Common myeloid progenitor, CD34-positive (primary cell): Measurements from ENCODE around the gene TOM1L1.

Experiments used
- CTCF ChIA-PET: fragments of 350-600 bp; sonication (Branson Sonifier 250); formaldehyde crosslinking; loops from one replicate; lab custom pipeline; 2021; ENCODE audit warnings: antibody characterized with exemption; lab: Charles Lee
- POLR2A ChIA-PET: fragments of 350-600 bp; sonication (Branson Sonifier 250); formaldehyde crosslinking; loops from one replicate; lab custom pipeline; 2021; ENCODE audit warnings: antibody characterized with exemption; lab: Charles Lee
- DNase-seq, 3 donors: peaks; one replicate each; pipeline versions ENCODE4 v3.0.0 to v3.0.0-alpha.2; 2013
- H3K27ac ChIP-seq, 2 experiments: 1 replicate in 1 of 2; 2 replicates in 1 of 2; pipeline ENCODE4 v1.7.0; 2013; ENCODE audit warnings: inconsistent platforms in 2 of 2, low read length in 2 of 2, mild to moderate bottlenecking in 2 of 2, low read depth in 1 of 2, moderate library complexity in 1 of 2; ENCODE audit not compliant: severe bottlenecking in 2 of 2, insufficient read depth in 1 of 2, poor library complexity in 1 of 2
- H3K27me3 ChIP-seq, 5 experiments: replicated peaks in 2 of 5; 1 replicate in 3 of 5; 2 replicates in 2 of 5; pipeline versions ENCODE4 v1.6.1 to v1.7.0; 2013; ENCODE audit warnings: low read length in 4 of 5, mild to moderate bottlenecking in 2 of 5, moderate library complexity in 2 of 5, inconsistent platforms in 1 of 5; ENCODE audit not compliant: insufficient read depth in 5 of 5, control insufficient read depth in 4 of 5
- H3K36me3 ChIP-seq, 4 experiments: 1 replicate in 2 of 4; 2 replicates in 2 of 4; pipeline versions ENCODE4 v1.6.1 to v1.7.0; 2013; ENCODE audit warnings: low read length in 3 of 4, control low read depth in 1 of 4, mild to moderate bottlenecking in 1 of 4; ENCODE audit not compliant: control insufficient read depth in 4 of 4, insufficient read depth in 4 of 4
- H3K4me1 ChIP-seq, 4 experiments: 1 replicate in 3 of 4; 2 replicates in 1 of 4; pipeline versions ENCODE4 v1.6.1 to v1.7.1; 2013; ENCODE audit warnings: low read length in 3 of 4, mild to moderate bottlenecking in 3 of 4, control low read depth in 1 of 4, inconsistent platforms in 1 of 4, moderate library complexity in 1 of 4; ENCODE audit not compliant: control insufficient read depth in 4 of 4, insufficient read depth in 4 of 4; ENCODE audit errors: control extremely low read depth in 1 of 4
- H3K4me3 ChIP-seq, 7 experiments: 1 replicate in 4 of 7; 2 replicates in 3 of 7; pipeline versions ENCODE4 v1.5.1 to v1.7.0; 2013; ENCODE audit warnings: mild to moderate bottlenecking in 7 of 7, low read length in 6 of 7, moderate library complexity in 6 of 7, inconsistent platforms in 2 of 7, low read depth in 2 of 7, control low read depth in 1 of 7; ENCODE audit not compliant: insufficient read depth in 4 of 7, control insufficient read depth in 1 of 7; ENCODE audit errors: extremely low read depth in 1 of 7
- H3K9me3 ChIP-seq, 5 experiments: 1 replicate in 4 of 5; 2 replicates in 1 of 5; pipeline versions ENCODE4 v1.6.1 to v1.7.1; 2013; ENCODE audit warnings: low read length in 4 of 5, mild to moderate bottlenecking in 2 of 5, inconsistent platforms in 1 of 5, low read depth in 1 of 5, moderate library complexity in 1 of 5; ENCODE audit not compliant: control insufficient read depth in 4 of 5, insufficient read depth in 2 of 5; ENCODE audit errors: control extremely low read depth in 1 of 5
- WGBS: methylation state at CpG from one replicate; pipeline ENCODE4 v1.1.5; 2013; ENCODE audit not compliant: insufficient coverage; 5-methylcytosine and 5-hydroxymethylcytosine counted together

The TOM1L1 gene

DNA sequence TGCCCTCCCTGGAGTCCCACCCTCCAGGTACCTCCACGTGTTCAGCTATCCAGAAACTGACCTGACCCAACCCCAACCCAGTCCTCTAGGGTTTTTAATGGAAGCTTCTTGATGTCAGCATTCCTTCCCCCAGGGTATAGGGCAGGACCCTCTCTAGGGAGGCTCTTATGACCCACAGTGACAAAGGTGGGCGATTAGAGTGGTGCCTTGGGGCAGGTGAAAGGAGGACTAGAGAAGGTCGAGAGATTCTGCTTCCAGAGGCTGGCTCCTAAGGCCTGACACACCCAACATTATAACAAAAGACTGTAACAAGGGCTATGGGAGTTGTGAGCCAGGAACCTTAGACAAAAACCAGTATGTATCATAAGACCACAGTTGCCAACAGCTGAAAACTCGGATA, 50.6 kb downstream of the TOM1L1 start:
- POLR2A ChIA-PET = no interaction called here
- DNase-seq = no peak
- Histone ChIP-seq H3K9me3 (no peaks in the 10 kb centered on the region), H3K4me1 (peaks cover 0 to 26% (median 3%) of the 10 kb centered on the region in 4 experiments), H3K27ac (no peak overlapping the region), H3K27me3 (no peaks in the 10 kb centered on the region), H3K36me3 (peaks cover 0 to 18% (median 1%) of the 10 kb centered on the region in 4 experiments), H3K4me3 (no peak overlapping the region)
- CTCF ChIA-PET = no interaction called here
- WGBS = 38% methylated on average over 1 of the region's 4 CpGs

DNA sequence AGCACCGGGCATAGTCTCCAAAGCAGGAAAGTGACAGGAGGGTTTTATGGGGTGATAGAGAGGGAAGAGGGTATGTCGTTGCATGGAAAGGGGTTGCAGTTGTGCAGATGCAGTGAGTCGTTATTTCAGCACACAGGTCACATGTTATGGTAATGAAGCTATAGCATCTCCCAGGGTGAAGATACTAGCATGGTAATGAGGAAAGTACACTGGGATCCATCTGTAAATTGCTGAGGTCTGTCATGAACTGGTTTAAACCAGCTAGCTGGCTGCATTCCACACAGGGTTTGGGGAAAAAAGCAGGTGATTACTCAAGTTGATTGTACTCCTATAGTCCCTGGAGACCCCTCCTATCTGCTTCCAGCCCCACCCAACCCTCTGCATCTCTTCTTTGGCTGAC, 56.1 kb downstream of the TOM1L1 start:
- CTCF ChIA-PET = no interaction called here
- Histone ChIP-seq H3K27me3 (no peaks in the 10 kb centered on the region), H3K4me1 (no peaks in the 10 kb centered on the region), H3K27ac (no peak overlapping the region), H3K9me3 (no peaks in the 10 kb centered on the region), H3K36me3 (peaks cover 7 to 47% (median 28%) of the 10 kb centered on the region in 4 experiments), H3K4me3 (no peak overlapping the region)
- POLR2A ChIA-PET = no interaction called here
- no peak for DNase-seq
- 95% methylated on average over 3 of the region's 3 CpGs for WGBS

DNA sequence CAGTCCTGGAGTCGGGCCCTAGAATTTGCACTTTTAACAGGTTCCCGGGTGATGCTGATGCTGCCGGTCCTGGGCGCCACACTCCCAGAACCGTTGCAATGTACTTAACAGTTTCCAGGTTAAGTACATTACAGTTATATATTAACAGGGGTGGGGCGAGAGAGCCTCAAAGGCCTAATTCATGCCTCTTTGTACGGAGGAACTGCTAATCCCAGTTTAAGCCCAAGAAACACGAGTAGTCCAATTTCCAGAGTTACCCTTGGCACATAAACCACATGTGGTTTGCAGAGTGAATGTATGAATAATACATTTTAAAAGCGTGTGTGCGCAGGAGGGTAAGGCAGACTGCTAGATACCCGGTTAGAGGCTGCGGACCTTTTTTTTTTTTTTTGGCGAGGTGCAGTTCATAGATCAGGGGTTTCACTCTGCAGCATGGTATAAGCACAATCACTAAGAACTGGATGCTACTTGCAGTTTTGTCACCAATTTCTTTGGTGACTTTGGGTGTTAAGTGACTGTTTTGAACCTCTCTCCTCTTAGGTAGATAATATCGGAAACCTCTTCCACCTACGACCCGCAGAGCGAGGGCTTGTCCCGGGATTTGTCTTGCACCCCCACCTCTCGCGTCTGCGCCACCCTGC, 67.1 kb downstream of the TOM1L1 start:
- POLR2A ChIA-PET = no interaction called here

GRCh38 chr17:54968262-54968987, 67.8 kb downstream of the TOM1L1 start, which contains the start of the genes COX11 and STXBP4:
Gene COX11, minus strand, starts transcription at chr17:54968654. Its CDS starts 8 bp downstream, at chr17:54968646.
Gene STXBP4, plus strand, starts transcription at chr17:54968765. Its CDS starts 17,455 bp downstream, at chr17:54986220.
- WGBS = under 1% methylated on average over 38 of the region's 57 CpGs
- DNase-seq = peak; percentile 98 to 99 (median 98)
- ChIA-PET CTCF (interaction anchor here (1.4 to 2.2 kb wide), 2 partner anchors 16 to 67 kb away, joined by 3 to 4 read pairs; partner anchors contain the start of gene TOM1L1), POLR2A (no interaction called here)
- Histone ChIP-seq H3K27ac (peak within 1 kb of the TSS; percentile 86 to 94), H3K27me3 (no peaks in the 10 kb centered on the region), H3K4me1 (peaks cover 4 to 28% (median 19%) of the 10 kb centered on the region in 4 experiments), H3K36me3 (peaks cover 0 to 14% (median 8%) of the 10 kb centered on the region in 4 experiments), H3K4me3 (peak within 1 kb of the TSS; percentile 78 to 100 (median 93)), H3K9me3 (no peaks in the 10 kb centered on the region)

More for the DNA sequence above, 67.1 kb downstream of the TOM1L1 start:
- Histone ChIP-seq H3K27ac (peak overlapping the region; percentile 86 to 94), H3K36me3 (peaks cover 0 to 21% (median 11%) of the 10 kb centered on the region in 4 experiments), H3K4me3 (peak overlapping the region; percentile 78 to 100 (median 93)), H3K4me1 (peaks cover 4 to 28% (median 19%) of the 10 kb centered on the region in 4 experiments), H3K27me3 (no peaks in the 10 kb centered on the region), H3K9me3 (no peaks in the 10 kb centered on the region)
- DNase-seq = peak; percentile 62 to 73 (median 66)
- CTCF ChIA-PET = no interaction called here
- WGBS = 0% methylated on average over 11 of the region's 21 CpGs

DNA sequence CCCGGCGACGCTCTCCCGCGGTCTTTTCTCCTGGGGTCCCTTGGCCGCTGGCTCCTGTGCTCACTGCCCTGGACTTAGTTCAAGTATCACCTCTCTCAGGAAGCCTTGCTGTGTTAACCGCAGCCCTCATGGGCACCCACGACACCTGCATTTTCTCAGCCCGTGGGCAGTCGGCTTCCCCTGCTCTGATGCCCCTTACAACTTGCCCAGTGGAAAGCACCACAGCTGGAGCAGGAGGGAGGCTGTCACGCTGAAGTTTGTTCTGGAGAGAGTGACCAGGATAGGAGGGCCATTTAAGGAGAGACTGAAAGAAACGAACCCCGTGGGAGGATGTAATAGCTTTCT, 68.3 kb downstream of the TOM1L1 start:
- no peaks in the 10 kb centered on the region for H3K27me3 ChIP-seq
- H3K4me3 ChIP-seq = peak overlapping the region; percentile 78 to 100 (median 93)
- no peak for DNase-seq
- WGBS = under 1% methylated on average over 13 of the region's 13 CpGs
- ChIA-PET CTCF (interaction anchor here (1.4 to 2.2 kb wide), 2 partner anchors 16 to 68 kb away, joined by 3 to 4 read pairs; partner anchors contain the start of gene TOM1L1), POLR2A (no interaction called here)
- H3K36me3 ChIP-seq = peaks cover 0 to 9% (median 4%) of the 10 kb centered on the region in 4 experiments
- H3K4me1 ChIP-seq = peaks cover 4 to 28% (median 19%) of the 10 kb centered on the region in 4 experiments
- peak overlapping the region; percentile 86 to 94 for H3K27ac ChIP-seq
- H3K9me3 ChIP-seq = no peaks in the 10 kb centered on the region

DNA sequence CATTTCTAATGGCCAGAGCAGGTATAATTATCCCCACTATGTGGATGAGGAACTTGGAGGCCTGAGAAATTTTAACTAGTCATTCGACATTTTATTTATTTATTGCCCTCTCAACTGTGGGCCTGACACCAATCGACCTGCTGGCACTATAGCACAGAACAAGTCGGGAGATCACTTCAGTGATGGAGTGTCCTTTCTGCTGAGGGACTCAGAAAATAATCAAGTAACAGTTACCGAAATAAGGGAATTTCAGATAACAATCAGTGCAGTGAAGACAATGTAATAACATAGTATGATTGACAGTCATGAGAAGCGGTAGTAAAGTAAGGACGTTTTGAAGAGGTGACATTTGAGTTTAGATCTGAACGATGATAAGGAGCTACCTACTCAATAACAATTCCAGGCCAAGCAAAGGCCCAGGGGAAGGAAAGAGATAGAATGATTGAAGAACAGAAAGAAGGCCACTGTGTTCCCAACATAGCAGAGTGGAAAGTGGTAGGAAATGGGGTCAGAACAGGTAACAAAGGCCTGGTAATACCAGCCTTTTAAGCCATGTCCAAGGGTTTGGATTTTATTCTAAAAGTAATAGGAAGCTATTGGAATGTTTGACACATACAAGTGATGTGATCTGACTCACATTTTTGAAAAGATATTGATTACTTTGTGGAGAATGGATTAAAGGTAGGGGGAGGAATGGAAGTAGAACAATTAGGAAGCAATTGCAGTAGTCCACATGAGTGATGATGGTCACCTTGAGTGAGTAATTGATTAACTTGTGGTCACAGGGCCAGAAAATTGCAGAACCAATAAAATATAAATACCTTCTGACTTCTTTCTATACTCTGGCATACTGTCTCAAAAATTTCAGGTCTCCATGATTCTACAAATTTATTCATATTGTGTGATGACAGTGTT, 69.3 kb downstream of the TOM1L1 start:
- CTCF ChIA-PET = interaction anchor here (1.3 to 2.2 kb wide), 3 partner anchors 15 to 69 kb away, joined by 3 to 4 read pairs (median 3); partner anchors contain the start of gene TOM1L1

More for the DNA sequence above, 69.3 kb downstream of the TOM1L1 start:
- WGBS = 39% methylated on average over 6 of the region's 7 CpGs
- H3K27me3 ChIP-seq = no peaks in the 10 kb centered on the region
- peak overlapping the region; percentile 86 to 94 for H3K27ac ChIP-seq
- no peaks in the 10 kb centered on the region for H3K9me3 ChIP-seq
- POLR2A ChIA-PET = no interaction called here
- peak overlapping the region in 5 of 7 experiments; percentile 78 to 100 (median 93) for H3K4me3 ChIP-seq
- DNase-seq = no peak
- no peaks in the 10 kb centered on the region for H3K36me3 ChIP-seq
- H3K4me1 ChIP-seq = peaks cover 4 to 28% (median 19%) of the 10 kb centered on the region in 4 experiments
